ENCODE results near the gene MYL5.

- TF ChIP-seq MXI1 (IDR thresholded peaks at IDR 0.05; ENCODE audit: borderline replicate concordance, low read depth, low read length) (no peak), CTCF (conservative IDR thresholded peaks at IDR 0.05; ENCODE audit: low read depth, low read length) (no peak), POLR2A (IDR thresholded peaks at IDR 0.05; ENCODE audit: low read depth, low read length) (no peak)
These were observed 47.9 kb upstream of the MYL5 start for GRCh38 chr4:626201-627091.

Measured in IMR-90 (cell line).